HepG2 (cell line): Measurements from ENCODE around the gene CCDC85C. TPM values are rescaled to one million over a fixed set of nuclear protein-coding genes. Genes with fewer than 3 reads are reported as not detected.

Experiments
- ARNT ChIP-seq: fragments of 450-650 bp; IDR thresholded peaks from 2 replicates; pipeline ENCODE4 v1.6.1; 2017
- CCAR2 ChIP-seq: fragments of 200-400 bp; formaldehyde crosslinking; optimal IDR thresholded peaks from 2 replicates; pipeline ENCODE3; 2018; ENCODE audit warnings: low read depth, mild to moderate bottlenecking, low read length, moderate library complexity
- FLYWCH1 ChIP-seq: sonication (generic); formaldehyde crosslinking; IDR thresholded peaks from 2 replicates; pipeline ENCODE4 v1.8.1; 2023; ENCODE audit warnings: mild to moderate bottlenecking, missing genetic modification reagents
- FOXO1 ChIP-seq: sonication (generic); formaldehyde crosslinking; IDR thresholded peaks from 2 replicates; pipeline ENCODE4 v1.4.0; 2020; ENCODE audit warnings: missing genetic modification reagents
- GLI4 ChIP-seq: sonication (generic); formaldehyde crosslinking; IDR thresholded peaks from 2 replicates; pipeline ENCODE4 v1.5.1; 2020; ENCODE audit warnings: missing genetic modification reagents, mild to moderate bottlenecking, moderate library complexity, borderline replicate concordance
- KAT7 ChIP-seq: IDR thresholded peaks from 2 replicates; pipeline ENCODE4 v1.6.1; 2018; ENCODE audit warnings: borderline replicate concordance, missing compliant biosample characterization
- KDM1A ChIP-seq: IDR thresholded peaks from 2 replicates; pipeline ENCODE4 v1.6.1; 2016; ENCODE audit warnings: missing compliant biosample characterization
- MTF1 ChIP-seq: sonication (generic); formaldehyde crosslinking; IDR thresholded peaks from 2 replicates; pipeline ENCODE4 v1.5.0; 2020; ENCODE audit warnings: missing genetic modification reagents
- NCOA2 ChIP-seq: sonication (generic); formaldehyde crosslinking; IDR thresholded peaks from 2 replicates; pipeline ENCODE4 v1.8.0; 2022; ENCODE audit warnings: inconsistent platforms
- SOX6 ChIP-seq, 2 experiments: fragments of 450-650 bp in 1 of 2; sonication (generic) in 1 of 2; formaldehyde crosslinking in 1 of 2; IDR thresholded peaks; 2 replicates each; pipeline versions ENCODE4 v1.4.0 to v1.6.1; 2017 to 2020; ENCODE audit warnings: antibody characterized with exemption in 1 of 2, mild to moderate bottlenecking in 1 of 2, missing genetic modification reagents in 1 of 2
- SRSF4 ChIP-seq: fragments of 200-400 bp; formaldehyde crosslinking; IDR thresholded peaks from one replicate; pipeline ENCODE4 v1.6.1; 2018; ENCODE audit warnings: mild to moderate bottlenecking, low read depth, low read length, moderate library complexity; ENCODE audit not compliant: poor library complexity, severe bottlenecking
- STAT5B ChIP-seq: sonication (generic); formaldehyde crosslinking; IDR thresholded peaks from 2 replicates; pipeline ENCODE4 v1.4.0; 2020; ENCODE audit warnings: missing genetic modification reagents
- TCF7L2 ChIP-seq: IDR thresholded peaks from 2 replicates; pipeline ENCODE4 v1.6.1; 2011; ENCODE audit warnings: mild to moderate bottlenecking, low read depth, low read length, moderate library complexity
- ZFP1 ChIP-seq: IDR thresholded peaks from 2 replicates; pipeline ENCODE4 v1.6.1; 2016
- ZFYVE20 ChIP-seq: sonication (generic); formaldehyde crosslinking; IDR thresholded peaks from 2 replicates; pipeline ENCODE4 v1.8.0; 2023; ENCODE audit warnings: low read depth, mild to moderate bottlenecking, moderate library complexity, missing genetic modification reagents, borderline replicate concordance
- ZNF335 ChIP-seq: sonication (generic); formaldehyde crosslinking; IDR thresholded peaks from 2 replicates; pipeline ENCODE4 v1.4.0; 2020; ENCODE audit warnings: missing genetic modification reagents
- ZNF460 ChIP-seq: sonication (generic); formaldehyde crosslinking; IDR thresholded peaks from 2 replicates; pipeline ENCODE4 v1.5.1; 2020; ENCODE audit warnings: missing genetic modification reagents, mild to moderate bottlenecking, borderline replicate concordance
- ZNF569 ChIP-seq: sonication (generic); formaldehyde crosslinking; IDR thresholded peaks from 2 replicates; pipeline ENCODE4 v1.5.0; 2020; ENCODE audit warnings: mild to moderate bottlenecking, missing genetic modification reagents, moderate library complexity, borderline replicate concordance
- ZNF670 ChIP-seq: sonication (generic); formaldehyde crosslinking; IDR thresholded peaks from 2 replicates; pipeline ENCODE4 v1.8.0; 2022; ENCODE audit warnings: mild to moderate bottlenecking, missing genetic modification reagents, borderline replicate concordance
- ZNF788 ChIP-seq: sonication (generic); formaldehyde crosslinking; IDR thresholded peaks from 2 replicates; pipeline ENCODE4 v1.5.0; 2020; ENCODE audit warnings: mild to moderate bottlenecking, missing genetic modification reagents, borderline replicate concordance
- polyA plus RNA-seq, 8 experiments: library from polyadenylated mRNA; depleted of rRNA in 3 of 8; stranded (reverse) in 7 of 8; unstranded in 1 of 8; fragments of >200 nt; fragmentation: Illumina TruSeq in 4 of 8; extraction: Trizol in 4 of 8; gene quantifications; 2 replicates each; pipeline versions ENCODE4 v1.2.1 to v1.2.3, GENCODE V29; 2011 to 2016; ENCODE audit warnings: low read depth in 4 of 8, missing spikeins in 1 of 8, mixed read lengths in 1 of 8; ENCODE audit not compliant: insufficient read depth in 1 of 8
- total RNA-seq, 5 experiments: library from RNA; depleted of rRNA; stranded (reverse); fragments of >200 nt; fragmentation: Illumina TruSeq; extraction: Trizol; gene quantifications; 2 replicates each; pipeline ENCODE4 v1.2.3, GENCODE V29; 2016; ENCODE audit warnings: low read depth in 1 of 5
- TF ChIP-seq, protein P1 (sequence below): sonication (generic); formaldehyde crosslinking; IDR thresholded peaks from 2 replicates; pipeline ENCODE4 v1.5.0; 2020; ENCODE audit warnings: mild to moderate bottlenecking, missing genetic modification reagents
- TF ChIP-seq, protein P2 (sequence below): sonication (generic); formaldehyde crosslinking; IDR thresholded peaks from 2 replicates; pipeline ENCODE4 v1.4.0; 2020; ENCODE audit warnings: missing genetic modification reagents
- TF ChIP-seq, protein P3 (sequence below): sonication (generic); formaldehyde crosslinking; IDR thresholded peaks from 2 replicates; pipeline ENCODE4 v1.5.0; 2020; ENCODE audit warnings: missing genetic modification reagents

CCDC85C gene
- total and polyA plus RNA-seq, 2 of the 13 experiments (the other 11 are each of a cell fraction or from before 2014, with no cell fraction given), result 18.8 to 43.8 TPM

- TF ChIP-seq, protein P1, sequence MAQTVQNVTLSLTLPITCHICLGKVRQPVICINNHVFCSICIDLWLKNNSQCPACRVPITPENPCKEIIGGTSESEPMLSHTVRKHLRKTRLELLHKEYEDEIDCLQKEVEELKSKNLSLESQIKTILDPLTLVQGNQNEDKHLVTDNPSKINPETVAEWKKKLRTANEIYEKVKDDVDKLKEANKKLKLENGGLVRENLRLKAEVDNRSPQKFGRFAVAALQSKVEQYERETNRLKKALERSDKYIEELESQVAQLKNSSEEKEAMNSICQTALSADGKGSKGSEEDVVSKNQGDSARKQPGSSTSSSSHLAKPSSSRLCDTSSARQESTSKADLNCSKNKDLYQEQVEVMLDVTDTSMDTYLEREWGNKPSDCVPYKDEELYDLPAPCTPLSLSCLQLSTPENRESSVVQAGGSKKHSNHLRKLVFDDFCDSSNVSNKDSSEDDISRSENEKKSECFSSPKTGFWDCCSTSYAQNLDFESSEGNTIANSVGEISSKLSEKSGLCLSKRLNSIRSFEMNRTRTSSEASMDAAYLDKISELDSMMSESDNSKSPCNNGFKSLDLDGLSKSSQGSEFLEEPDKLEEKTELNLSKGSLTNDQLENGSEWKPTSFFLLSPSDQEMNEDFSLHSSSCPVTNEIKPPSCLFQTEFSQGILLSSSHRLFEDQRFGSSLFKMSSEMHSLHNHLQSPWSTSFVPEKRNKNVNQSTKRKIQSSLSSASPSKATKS (CRISPR knock-in tag), result no peak
- no peak for TF ChIP-seq FLYWCH1 (CRISPR knock-in tag)
- no peak for TF ChIP-seq ZFYVE20 (CRISPR knock-in tag)
- no peak for TF ChIP-seq ZNF460
- TF ChIP-seq, protein P2, sequence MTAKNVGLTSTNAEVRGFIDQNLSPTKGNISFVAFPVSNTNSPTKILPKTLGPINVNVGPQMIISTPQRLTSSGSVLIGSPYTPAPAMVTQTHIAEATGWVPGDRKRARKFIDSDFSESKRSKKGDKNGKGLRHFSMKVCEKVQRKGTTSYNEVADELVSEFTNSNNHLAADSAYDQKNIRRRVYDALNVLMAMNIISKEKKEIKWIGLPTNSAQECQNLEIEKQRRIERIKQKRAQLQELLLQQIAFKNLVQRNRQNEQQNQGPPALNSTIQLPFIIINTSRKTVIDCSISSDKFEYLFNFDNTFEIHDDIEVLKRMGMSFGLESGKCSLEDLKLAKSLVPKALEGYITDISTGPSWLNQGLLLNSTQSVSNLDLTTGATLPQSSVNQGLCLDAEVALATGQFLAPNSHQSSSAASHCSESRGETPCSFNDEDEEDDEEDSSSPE (CRISPR knock-in tag), result peak; percentile 71
- no peak; the same call in 1 of the 2 replicates for TF ChIP-seq GLI4 (CRISPR knock-in tag)
- TF ChIP-seq ZNF788 (CRISPR knock-in tag), result peak; percentile 48; the same call in 1 of the 2 replicates
- TF ChIP-seq FOXO1, result peak; percentile 22; the same call in 1 of the 2 replicates
- no peak for TF ChIP-seq TCF7L2
- no peak for TF ChIP-seq SOX6 (IDR thresholded peaks at IDR 0.05)
- peak; percentile 75 for TF ChIP-seq SOX6 (CRISPR knock-in tag; IDR thresholded peaks at IDR 0.05)
- TF ChIP-seq ZNF670 (CRISPR knock-in tag), result no peak
- no peak for TF ChIP-seq STAT5B (CRISPR knock-in tag)
- no peak for TF ChIP-seq ZNF569 (CRISPR knock-in tag)
- TF ChIP-seq ZNF335 (CRISPR knock-in tag), result 0 out of 2 replicates have a peak, but pooled peaks have one; percentile 48
- TF ChIP-seq NCOA2, result no peak
- TF ChIP-seq KAT7, result 0 out of 2 replicates have a peak, but pooled peaks have one; percentile 29
- no peak for TF ChIP-seq ARNT
- TF ChIP-seq MTF1, result no peak
- no peak for TF ChIP-seq CCAR2
- TF ChIP-seq, protein P3, sequence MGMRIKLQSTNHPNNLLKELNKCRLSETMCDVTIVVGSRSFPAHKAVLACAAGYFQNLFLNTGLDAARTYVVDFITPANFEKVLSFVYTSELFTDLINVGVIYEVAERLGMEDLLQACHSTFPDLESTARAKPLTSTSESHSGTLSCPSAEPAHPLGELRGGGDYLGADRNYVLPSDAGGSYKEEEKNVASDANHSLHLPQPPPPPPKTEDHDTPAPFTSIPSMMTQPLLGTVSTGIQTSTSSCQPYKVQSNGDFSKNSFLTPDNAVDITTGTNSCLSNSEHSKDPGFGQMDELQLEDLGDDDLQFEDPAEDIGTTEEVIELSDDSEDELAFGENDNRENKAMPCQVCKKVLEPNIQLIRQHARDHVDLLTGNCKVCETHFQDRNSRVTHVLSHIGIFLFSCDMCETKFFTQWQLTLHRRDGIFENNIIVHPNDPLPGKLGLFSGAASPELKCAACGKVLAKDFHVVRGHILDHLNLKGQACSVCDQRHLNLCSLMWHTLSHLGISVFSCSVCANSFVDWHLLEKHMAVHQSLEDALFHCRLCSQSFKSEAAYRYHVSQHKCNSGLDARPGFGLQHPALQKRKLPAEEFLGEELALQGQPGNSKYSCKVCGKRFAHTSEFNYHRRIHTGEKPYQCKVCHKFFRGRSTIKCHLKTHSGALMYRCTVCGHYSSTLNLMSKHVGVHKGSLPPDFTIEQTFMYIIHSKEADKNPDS (CRISPR knock-in tag), result no peak
- no peak for TF ChIP-seq KDM1A
- no peak for TF ChIP-seq ZFP1 (CRISPR knock-in tag)
- TF ChIP-seq SRSF4, result no peak
These were observed 122.9 kb downstream of the CCDC85C start, which contains the start of gene CCNK (continued) for GRCh38 chr14:99480917-99481744.
